RWPE1 (cell line): ENCODE results near the gene CIC.
A peak's percentile ranks its signal among the peaks of the same experiment; 100 is the strongest.

Source experiments
- CTCF ChIA-PET: fragments of 350-600 bp; sonication (Branson Sonifier 250); formaldehyde crosslinking; extraction: SDS; loops from one replicate; lab custom pipeline; 2021; lab: Yijun Ruan, JAX
- POLR2A ChIA-PET: fragments of 400-600 bp; formaldehyde crosslinking; extraction: SDS; loops from one replicate; lab custom pipeline; 2020; ENCODE audit warnings: antibody characterized with exemption; ENCODE audit not compliant: low non-redundant PET; lab: Yijun Ruan, JAX
- DNase-seq: peaks from one replicate; pipeline ENCODE4 v3.0.0; 2012; ENCODE audit warnings: low spot score
- H3K27ac ChIP-seq: fragments of 450-650 bp; 2 replicates; pipeline ENCODE4 v1.5.1; 2017
- CTCF ChIP-seq: fragments of 450-650 bp; conservative IDR thresholded peaks from 2 replicates; pipeline ENCODE4 v1.5.1; 2017; ENCODE audit warnings: low read depth, mild to moderate bottlenecking

The CIC gene

DNA sequence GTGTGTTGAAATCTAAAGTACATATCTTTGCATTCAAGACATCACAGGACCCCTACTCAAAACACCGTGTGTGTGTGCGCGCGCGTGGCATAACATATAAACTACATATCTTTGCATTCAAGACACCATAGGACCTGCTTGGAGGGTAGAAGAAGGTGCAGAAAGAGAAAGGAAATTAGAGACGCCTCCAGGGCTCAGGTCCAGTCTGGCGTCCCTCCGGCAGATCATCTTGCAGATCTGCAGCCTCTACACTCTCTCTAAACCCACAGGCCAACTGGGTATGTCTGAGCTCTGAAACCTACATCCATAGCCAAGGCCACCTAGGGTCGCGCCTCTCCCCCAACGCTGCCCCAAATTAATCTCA lies 34.0 kb downstream of the CIC start:
- TF ChIP-seq CTCF = no peak
- ChIA-PET POLR2A (no interaction called here), CTCF (no interaction called here)
- DNase-seq = no peak
- H3K27ac ChIP-seq = peak overlapping the region; percentile 100

DNA sequence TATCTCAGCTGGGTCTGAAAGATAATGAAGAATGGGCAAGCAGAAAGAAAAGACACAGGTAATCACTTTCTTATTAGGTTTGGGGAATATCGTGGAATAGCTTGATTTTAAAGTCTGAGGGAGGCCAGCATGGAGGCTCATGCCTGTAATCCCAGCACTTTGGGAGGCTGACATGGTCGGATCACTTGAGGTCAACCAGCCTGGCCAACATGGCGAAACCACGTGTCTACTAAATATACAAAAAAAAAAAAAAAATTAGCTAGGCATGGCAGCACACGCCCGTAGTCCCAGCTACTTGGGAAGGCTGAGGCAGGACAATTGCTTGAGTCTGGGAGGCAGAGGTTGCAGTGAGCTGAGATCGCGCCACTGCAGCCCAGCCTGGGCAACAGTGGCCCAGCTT lies 34.8 kb downstream of the CIC start:
- ChIA-PET POLR2A (interaction anchor here (0.6 kb wide), 1 partner anchor 10 kb away, joined by 3 read pairs; no protein-coding TSS in a partner anchor), CTCF (interaction anchor here (0.7 kb wide), 2 partner anchors 69 to 145 kb away, joined by 3 read pairs; no protein-coding TSS in a partner anchor)
- no peak for TF ChIP-seq CTCF
- DNase-seq = no peak
- H3K27ac ChIP-seq = no peak overlapping the region

- no peak for TF ChIP-seq CTCF
- ChIA-PET CTCF (no interaction called here), POLR2A (no interaction called here)
- no peak overlapping the region for H3K27ac ChIP-seq
- no peak for DNase-seq
Observed at GRCh38 chr19:42306646-42307045, 37.6 kb downstream of the CIC start.

DNA sequence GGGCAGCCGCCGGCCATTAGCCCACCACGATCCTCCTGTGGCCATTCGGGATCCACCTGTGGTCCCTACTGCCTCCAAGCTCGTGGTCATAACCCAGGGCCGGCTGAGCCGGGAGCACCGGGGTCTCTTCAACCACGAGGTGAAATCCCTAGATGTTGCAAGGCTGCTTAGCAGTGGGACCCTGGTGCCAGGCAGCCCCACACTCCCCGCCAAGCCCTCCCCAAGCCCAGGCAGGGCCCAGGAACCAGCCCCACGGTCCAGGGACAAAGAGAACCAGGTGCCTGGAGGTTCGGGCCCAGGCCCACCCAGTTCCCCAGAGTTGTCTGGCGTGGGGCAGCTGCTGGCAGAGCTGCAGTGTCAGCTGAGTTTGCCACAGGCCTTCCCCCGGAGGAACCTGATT lies 40.6 kb downstream of the CIC start:
- no peak for TF ChIP-seq CTCF
- no peak overlapping the region for H3K27ac ChIP-seq
- POLR2A ChIA-PET = no interaction called here
- CTCF ChIA-PET = no interaction called here
- DNase-seq = no peak

GRCh38 chr19:42311657-42312056 lies 42.6 kb downstream of the CIC start:
- CTCF ChIA-PET = no interaction called here

DNA sequence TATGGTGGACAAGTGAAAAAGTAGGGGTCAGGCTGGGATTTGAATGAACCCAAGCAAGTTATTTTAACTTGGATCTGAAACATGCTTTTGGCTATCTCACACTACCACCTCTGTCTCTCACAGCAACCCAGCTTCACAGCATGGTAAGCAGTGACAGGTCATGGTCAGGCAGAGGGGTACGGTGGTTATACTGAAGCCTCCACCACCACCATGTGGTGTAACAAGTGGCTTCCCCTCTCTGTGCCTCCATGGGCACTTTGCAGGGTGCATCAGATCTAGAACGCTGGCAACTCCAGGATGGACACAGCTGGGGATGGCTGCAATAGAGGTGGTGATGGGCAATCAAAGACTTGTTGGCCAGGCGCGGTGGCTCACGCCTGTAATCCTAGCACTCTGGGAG lies 43.3 kb downstream of the CIC start:
- CTCF ChIA-PET = interaction anchor here (0.7 kb wide), 1 partner anchor 129 kb away, joined by 3 read pairs; no protein-coding TSS in a partner anchor
- no peak for TF ChIP-seq CTCF
- H3K27ac ChIP-seq = no peak overlapping the region
- no peak for DNase-seq
- POLR2A ChIA-PET = no interaction called here

More at GRCh38 chr19:42311657-42312056, 42.6 kb downstream of the CIC start:
- no peak for DNase-seq
- TF ChIP-seq CTCF = no peak
- POLR2A ChIA-PET = no interaction called here
- no peak overlapping the region for H3K27ac ChIP-seq
